Endometrial microvascular endothelial cells (primary cell): ENCODE results near the gene ABHD16B. TPM values are rescaled to one million over a fixed set of nuclear protein-coding genes. Genes with fewer than 3 reads are reported as not detected.

Experiments used
- in situ Hi-C: cut with HindIII; loops from 2 replicates; pipeline ENCODE4 v1.10.0; 2017; ENCODE audit warnings: low sequenced_read_pairs, low pct_unique_long_range_greater_than_20kb; ENCODE audit errors: inconsistent ontology term
- total RNA-seq: library from RNA; depleted of rRNA; stranded (reverse); fragments of >200 nt; gene quantifications from one replicate; pipeline ENCODE4 v1.2.3, GENCODE V29; 2015; ENCODE audit errors: inconsistent ontology term

ABHD16B gene
- total RNA-seq, 1 donor from 2014 or later = not detected

- in situ Hi-C loops = loop anchor here (25.0 kb wide), 1 partner anchor 100 kb away; no protein-coding TSS in a partner anchor
Observed at GRCh38 chr20:63886921-63887320, 25.6 kb downstream of the ABHD16B start.

- in situ Hi-C loops = loop anchor here (25.0 kb wide), 1 partner anchor 102 kb away; no protein-coding TSS in a partner anchor
Observed at GRCh38 chr20:63889241-63890200, 28.2 kb downstream of the ABHD16B start.

GRCh38 chr20:63890201-63890576 lies 28.9 kb downstream of the ABHD16B start:
- in situ Hi-C loops = loop anchor here (25.0 kb wide), 1 partner anchor 103 kb away; no protein-coding TSS in a partner anchor

- in situ Hi-C loops = loop anchor here (25.0 kb wide), 1 partner anchor 103 kb away; no protein-coding TSS in a partner anchor
Observed at GRCh38 chr20:63890616-63891015, 29.3 kb downstream of the ABHD16B start.

GRCh38 chr20:63891061-63892002 lies 30.0 kb downstream of the ABHD16B start:
- in situ Hi-C loops = loop anchor here (25.0 kb wide), 1 partner anchor 104 kb away; no protein-coding TSS in a partner anchor

- in situ Hi-C loops = loop anchor here (25.0 kb wide), 1 partner anchor 105 kb away; no protein-coding TSS in a partner anchor
Observed at GRCh38 chr20:63892402-63892801, 31.1 kb downstream of the ABHD16B start.

GRCh38 chr20:63893999-63894357 lies 32.7 kb downstream of the ABHD16B start:
- in situ Hi-C loops = loop anchor here (25.0 kb wide), 1 partner anchor 107 kb away; no protein-coding TSS in a partner anchor

- in situ Hi-C loops = loop anchor here (25.0 kb wide), 1 partner anchor 107 kb away; no protein-coding TSS in a partner anchor
Observed at GRCh38 chr20:63894358-63895201, 33.3 kb downstream of the ABHD16B start, which contains the start of gene DNAJC5. Gene DNAJC5, plus strand, starts transcription at chr20:63895126. Its CDS starts 33,220 bp downstream, at chr20:63928346.

GRCh38 chr20:63895202-63895951 lies 34.1 kb downstream of the ABHD16B start:
- in situ Hi-C loops = loop anchor here (25.0 kb wide), 1 partner anchor 108 kb away; no protein-coding TSS in a partner anchor

GRCh38 chr20:63895952-63896263 lies 34.6 kb downstream of the ABHD16B start:
- in situ Hi-C loops = loop anchor here (25.0 kb wide), 1 partner anchor 109 kb away; no protein-coding TSS in a partner anchor

- in situ Hi-C loops = loop anchor here (25.0 kb wide), 1 partner anchor 109 kb away; no protein-coding TSS in a partner anchor
Observed at GRCh38 chr20:63896264-63897105, 35.2 kb downstream of the ABHD16B start.

GRCh38 chr20:63897978-63898561 lies 36.8 kb downstream of the ABHD16B start:
- in situ Hi-C loops = loop anchor here (25.0 kb wide), 1 partner anchor 111 kb away; no protein-coding TSS in a partner anchor

- in situ Hi-C loops = loop anchor here (25.0 kb wide), 1 partner anchor 112 kb away; no protein-coding TSS in a partner anchor
Observed at GRCh38 chr20:63898882-63899558, 37.7 kb downstream of the ABHD16B start.

GRCh38 chr20:63900413-63900812 lies 39.1 kb downstream of the ABHD16B start:
- in situ Hi-C loops = no loop called here

GRCh38 chr20:63903796-63904561 lies 42.7 kb downstream of the ABHD16B start:
- in situ Hi-C loops = no loop called here
